ENCODE results near the gene HMBS. TPM values are rescaled to one million over a fixed set of nuclear protein-coding genes. Genes with fewer than 3 reads are reported as not detected.

HMBS gene
- total RNA-seq = 3.7 and 5.8 TPM in 2 replicates

DNA sequence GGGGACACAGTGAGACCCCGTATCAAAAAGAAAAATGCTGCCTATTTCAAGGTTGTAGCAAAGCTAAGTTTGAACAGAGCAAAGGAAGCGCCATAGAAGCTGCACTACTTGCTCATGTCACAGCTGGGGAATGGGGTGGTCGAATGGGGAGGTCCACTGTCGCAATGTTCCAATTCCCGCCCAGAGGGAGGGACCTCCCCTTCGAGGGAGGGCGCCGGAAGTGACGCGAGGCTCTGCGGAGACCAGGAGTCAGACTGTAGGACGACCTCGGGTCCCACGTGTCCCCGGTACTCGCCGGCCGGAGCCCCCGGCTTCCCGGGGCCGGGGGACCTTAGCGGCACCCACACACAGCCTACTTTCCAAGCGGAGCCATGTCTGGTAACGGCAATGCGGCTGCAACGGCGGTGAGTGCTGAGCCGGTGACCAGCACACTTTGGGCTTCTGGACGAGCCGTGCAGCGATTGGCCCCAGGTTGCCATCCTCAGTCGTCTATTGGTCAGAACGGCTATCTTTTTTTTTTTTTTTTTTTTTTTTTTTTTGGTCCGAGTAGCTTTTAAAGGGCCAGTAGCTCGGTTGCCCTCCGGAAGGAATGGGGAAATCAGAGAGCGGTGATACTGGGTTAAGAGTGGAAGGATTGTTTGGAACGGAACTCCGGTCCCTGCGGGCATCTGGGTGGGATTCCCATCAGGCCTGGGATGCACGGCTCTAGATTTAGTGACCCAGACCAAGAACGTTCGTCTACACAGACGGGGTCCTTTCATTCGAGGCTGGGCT is at the start of gene HMBS:
HMBS (plus strand) TSS at position 219 of the 774 bp plus-strand sequence; CDS start at position 372, 153 bp downstream.

DNA sequence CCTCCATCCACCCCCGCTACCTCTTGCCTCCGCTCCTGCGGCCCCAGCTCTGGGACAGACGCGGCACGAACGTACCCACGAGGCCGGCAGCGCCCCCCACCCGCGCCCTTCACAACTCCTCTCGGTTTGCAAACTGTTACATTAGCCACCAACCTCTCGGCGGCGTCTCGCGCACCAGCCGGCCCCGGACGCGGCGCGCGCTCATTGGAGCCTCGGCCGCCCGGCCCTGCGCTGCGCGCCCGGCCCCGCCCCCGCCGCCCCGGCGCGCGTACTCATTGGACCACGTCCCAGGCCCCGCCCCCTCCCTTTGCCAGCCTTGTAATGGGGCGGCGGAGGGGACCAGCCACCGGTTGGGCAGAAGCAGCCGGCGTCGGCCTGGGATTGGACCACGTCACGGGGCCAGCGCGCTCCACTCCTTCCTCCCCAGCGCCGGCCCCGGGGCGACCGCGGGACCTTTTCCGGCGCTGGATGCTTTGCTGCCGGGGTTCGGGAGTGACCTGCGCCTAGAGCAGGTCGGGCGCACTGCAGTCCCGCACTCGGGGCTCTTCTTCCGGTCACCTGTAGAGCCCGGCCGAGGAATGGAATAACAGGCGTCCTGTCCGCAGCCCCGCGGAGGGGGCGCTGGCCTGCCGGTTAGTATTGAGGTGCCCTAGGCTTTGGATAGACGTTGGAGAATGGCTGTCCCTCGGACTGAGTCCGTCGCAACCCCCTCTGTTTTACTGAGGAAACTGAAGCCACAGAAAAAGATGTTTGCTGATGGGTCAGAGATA is 27.5 kb upstream of the HMBS start, which contains the start of gene HYOU1:
HYOU1 (minus strand) TSS at position 206 of the 770 bp plus-strand sequence. CDS start 1,045 bp downstream, outside the sequence.

DNA sequence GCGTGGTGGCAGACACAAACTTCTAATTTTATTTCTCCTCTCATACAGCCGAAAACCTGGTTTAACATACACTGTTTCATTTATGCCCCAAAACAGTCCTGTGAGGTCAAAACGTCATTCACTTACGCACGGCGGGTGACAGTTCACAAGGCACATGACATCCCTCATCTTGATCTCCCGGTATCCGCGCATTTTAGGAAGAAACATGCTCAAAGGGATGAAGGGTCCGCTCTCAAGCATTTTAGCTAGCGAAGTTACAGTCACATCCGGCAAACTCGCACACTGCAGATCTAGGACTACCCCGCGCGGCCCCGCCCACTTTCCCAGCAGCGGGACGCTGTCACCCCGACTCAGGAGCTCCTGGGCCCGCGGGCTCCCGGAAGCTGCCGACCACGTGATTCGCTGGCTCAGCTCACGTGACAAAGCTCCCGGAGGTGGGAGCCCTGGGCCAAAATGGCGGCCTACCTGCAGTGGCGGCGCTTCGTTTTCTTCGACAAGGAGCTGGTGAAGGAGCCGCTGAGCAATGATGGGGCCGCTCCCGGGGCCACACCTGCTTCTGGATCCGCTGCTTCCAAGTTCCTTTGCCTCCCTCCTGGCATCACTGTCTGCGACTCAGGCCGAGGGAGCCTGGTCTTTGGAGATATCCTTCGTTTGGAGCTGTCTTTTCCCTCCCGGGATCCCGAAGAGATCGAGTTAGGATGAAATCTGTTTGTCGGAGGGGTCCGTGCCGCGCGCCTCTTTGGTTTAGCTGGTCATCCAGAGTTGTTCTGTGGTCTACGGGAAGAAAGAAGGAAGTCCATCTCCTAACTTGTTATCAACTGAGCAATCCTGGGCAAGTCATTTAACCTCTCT is 17.1 kb upstream of the HMBS start, which contains the start of gene VPS11:
VPS11 (plus strand) TSS at position 448 of the 852 bp plus-strand sequence; CDS start at position 454, 6 bp downstream.

DNA sequence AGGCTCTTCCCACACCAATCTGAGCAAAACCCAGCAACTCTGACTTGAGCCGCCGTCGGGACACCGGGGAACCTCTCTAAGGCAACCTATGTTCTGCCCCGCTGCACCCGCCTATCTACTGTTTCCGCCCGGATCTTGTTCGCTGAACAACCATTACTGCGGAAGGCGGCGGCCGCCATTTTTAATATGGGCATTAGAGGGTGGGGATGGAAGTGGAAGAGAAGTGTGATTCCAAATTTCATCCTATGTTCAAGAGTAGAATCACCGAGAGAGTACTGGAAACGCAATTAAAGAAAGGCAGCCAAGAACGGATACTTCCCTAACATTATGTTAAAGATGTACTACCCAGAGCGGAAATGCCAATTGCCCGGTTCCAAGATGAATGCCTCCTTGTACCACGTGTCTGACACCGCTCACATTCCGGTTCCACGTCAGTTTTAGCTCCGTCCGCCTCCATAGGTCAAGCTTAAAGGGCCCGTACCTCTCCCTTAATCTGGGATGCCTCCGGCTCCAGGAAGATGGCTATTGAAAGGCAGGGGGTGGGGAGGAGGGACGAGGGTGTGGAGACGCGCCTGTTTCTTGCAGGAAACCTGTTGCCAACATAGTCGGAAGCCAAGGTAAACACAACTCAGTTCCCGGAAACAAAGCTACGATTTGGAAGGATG is 17.2 kb downstream of the HMBS start, which contains the start of gene DPAGT1:
DPAGT1 (minus strand) TSS at position 95 of the 665 bp plus-strand sequence. CDS start 198 bp downstream, outside the sequence.

DNA sequence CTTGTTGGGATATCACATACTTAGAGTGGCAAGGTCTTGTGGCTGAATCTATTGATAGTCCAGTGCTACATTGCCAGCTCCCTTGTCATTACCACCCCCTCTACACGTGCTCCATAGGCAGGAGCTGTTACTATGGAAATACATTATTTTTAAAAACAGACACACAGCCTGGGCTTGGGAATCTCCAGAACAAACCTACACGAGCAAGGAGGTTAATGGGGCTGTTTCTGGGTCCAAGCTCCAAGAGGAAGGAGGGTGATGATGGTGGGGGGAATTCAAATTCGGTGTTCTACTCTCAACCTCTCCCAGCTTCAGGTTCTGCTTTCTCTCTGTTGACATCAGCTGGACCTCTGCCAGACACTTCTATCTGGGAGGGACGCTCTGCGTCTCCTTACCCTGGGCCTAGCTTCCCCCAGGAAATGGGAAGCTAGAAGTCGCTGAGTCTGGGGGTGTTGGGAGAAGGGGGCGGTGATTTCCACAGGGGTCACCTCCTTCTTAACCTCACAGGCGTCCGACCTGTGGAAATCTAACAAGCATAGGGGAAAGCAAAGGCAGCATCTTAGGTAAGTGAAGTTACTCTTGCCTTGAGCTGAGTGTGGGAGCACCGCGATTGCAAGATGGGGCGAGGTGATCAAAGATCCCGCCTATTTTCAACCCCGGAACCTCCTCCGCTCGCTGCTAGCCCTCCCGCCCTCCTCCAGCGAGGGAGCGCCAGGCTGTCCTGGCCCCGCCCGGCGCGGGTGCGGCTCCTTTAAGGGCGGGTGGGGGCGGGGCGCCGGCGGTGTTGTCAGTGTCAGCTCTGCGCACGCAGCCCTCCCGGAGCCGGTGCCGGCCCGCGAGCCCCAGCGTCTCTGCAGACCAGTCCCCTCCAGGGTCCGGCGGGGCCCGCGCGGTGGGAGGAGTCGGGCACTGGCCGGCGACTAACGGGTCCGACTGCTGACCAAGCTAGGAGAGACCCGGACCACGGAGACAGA is 22.2 kb downstream of the HMBS start, which contains the start of gene C2CD2L:
C2CD2L (plus strand) TSS at position 781 of the 974 bp plus-strand sequence. CDS start 398 bp downstream, outside the sequence.

DNA sequence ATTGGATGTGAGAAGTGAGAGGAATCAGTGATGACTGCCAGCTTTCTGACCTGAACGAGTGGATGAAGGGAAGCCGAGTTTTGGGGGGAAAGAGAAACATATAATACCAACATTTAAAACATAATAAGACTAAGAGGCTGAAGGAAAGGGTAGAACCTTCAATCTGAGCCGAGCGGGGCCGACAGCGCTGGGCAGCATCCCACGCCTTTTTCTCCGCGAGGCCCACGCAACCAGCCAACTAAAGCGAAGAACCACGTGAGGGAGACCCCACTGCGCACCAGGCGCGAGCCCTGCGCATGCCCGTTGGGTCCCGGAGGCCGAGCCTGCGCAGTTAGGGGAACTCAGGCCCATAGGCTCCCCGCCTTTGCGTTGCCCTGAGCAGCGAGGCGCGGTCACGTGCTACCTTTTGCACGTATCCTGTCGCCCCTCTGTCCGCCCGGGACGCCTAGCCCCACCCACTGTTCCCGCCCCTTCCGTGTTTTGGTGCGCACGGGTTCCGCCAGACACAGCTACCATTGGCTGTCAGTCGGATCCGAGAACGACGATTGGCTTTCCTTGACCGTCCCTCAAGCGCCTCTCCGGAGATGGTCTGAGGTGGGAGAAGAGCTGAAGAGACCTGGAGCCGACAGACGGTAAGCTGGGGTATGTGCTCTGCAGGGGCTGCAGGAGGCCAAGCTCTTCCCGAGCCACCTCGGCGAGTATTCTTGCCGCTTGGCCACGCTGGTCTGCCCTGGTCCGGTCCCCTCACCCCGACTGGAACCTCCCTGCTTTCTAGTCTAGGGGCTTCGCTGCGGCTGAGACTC is 36.5 kb downstream of the HMBS start, which contains the start of gene HINFP:
HINFP (plus strand) TSS at position 573 of the 803 bp plus-strand sequence. CDS start 5,365 bp downstream, outside the sequence.

Other genes with a start within 250 kb of the HMBS start
- gene CXCR5, start 201.0 kb upstream of the HMBS start, total RNA-seq = not detected in 2 replicates
- gene BCL9L, start 159.0 kb upstream of the HMBS start, total RNA-seq = 16.5 and 21.5 TPM in 2 replicates
- gene UPK2, start 128.6 kb upstream of the HMBS start, total RNA-seq = not detected in 2 replicates
- gene FOXR1, start 113.1 kb upstream of the HMBS start, total RNA-seq = not detected in 2 replicates
- 27.9 and 29.2 TPM in 2 replicates for gene CENATAC, start 86.7 kb upstream of the HMBS start, total RNA-seq
- 652 and 653 TPM in 2 replicates for gene RPS25, start 66.5 kb upstream of the HMBS start, total RNA-seq
- gene TRAPPC4, start 66.1 kb upstream of the HMBS start, total RNA-seq = 88.4 and 187 TPM in 2 replicates
- 6.4 and 7.8 TPM in 2 replicates for gene SLC37A4, start 54.0 kb upstream of the HMBS start, total RNA-seq
- 104 and 167 TPM in 2 replicates for gene HYOU1, start 27.7 kb upstream of the HMBS start, total RNA-seq
- gene VPS11, start 17.1 kb upstream of the HMBS start, total RNA-seq = 38.9 and 39.2 TPM in 2 replicates
- gene DPAGT1, start 17.0 kb downstream of the HMBS start, total RNA-seq = 8.8 and 11.8 TPM in 2 replicates
- 3.3 and 3.7 TPM in 2 replicates for gene C2CD2L, start 22.5 kb downstream of the HMBS start, total RNA-seq
- gene HINFP, start 36.7 kb downstream of the HMBS start, total RNA-seq = 12.4 and 12.9 TPM in 2 replicates
- under 0.01 TPM in 1 of 2 replicates, not detected in the other for gene ABCG4, start 64.2 kb downstream of the HMBS start, total RNA-seq
- 13.9 and 16.2 TPM in 2 replicates for gene NLRX1, start 83.8 kb downstream of the HMBS start, total RNA-seq
- not detected in 2 replicates for gene NHERF4, start 100.6 kb downstream of the HMBS start, total RNA-seq
- gene CBL, start 121.5 kb downstream of the HMBS start, total RNA-seq = 3.4 and 5.0 TPM in 2 replicates
- gene MCAM, start 232.2 kb downstream of the HMBS start, total RNA-seq = 33.9 and 60.8 TPM in 2 replicates
- 3.2 and 5.1 TPM in 2 replicates for gene RNF26, start 249.6 kb downstream of the HMBS start, total RNA-seq

All from aortic smooth muscle cell (primary cell).